GM10248 (cell line): Measurements from ENCODE around the gene IL20RB.

Experiments used
- CTCF ChIA-PET: fragments of 300-600 bp; sonication (Branson Sonifier 250); formaldehyde crosslinking; extraction: SDS; loops from one replicate; lab custom pipeline; 2021; ENCODE audit warnings: antibody characterized with exemption; lab: Yijun Ruan, JAX
- POLR2A ChIA-PET: fragments of 350-650 bp; sonication (Branson Sonifier 250); formaldehyde crosslinking; extraction: SDS; loops from one replicate; lab custom pipeline; 2020; ENCODE audit warnings: antibody characterized with exemption; lab: Yijun Ruan, JAX
- DNase-seq: peaks from one replicate; pipeline ENCODE4 v3.0.0; 2012; ENCODE audit errors: extremely low spot score
- TF ChIP-seq, protein P1 (sequence below): IDR thresholded peaks from 2 replicates; pipeline ENCODE4 v1.5.1; 2012; ENCODE audit warnings: mild to moderate bottlenecking, low read depth; ENCODE audit errors: extremely low read depth, missing control alignments, control extremely low read depth

The IL20RB gene

DNA sequence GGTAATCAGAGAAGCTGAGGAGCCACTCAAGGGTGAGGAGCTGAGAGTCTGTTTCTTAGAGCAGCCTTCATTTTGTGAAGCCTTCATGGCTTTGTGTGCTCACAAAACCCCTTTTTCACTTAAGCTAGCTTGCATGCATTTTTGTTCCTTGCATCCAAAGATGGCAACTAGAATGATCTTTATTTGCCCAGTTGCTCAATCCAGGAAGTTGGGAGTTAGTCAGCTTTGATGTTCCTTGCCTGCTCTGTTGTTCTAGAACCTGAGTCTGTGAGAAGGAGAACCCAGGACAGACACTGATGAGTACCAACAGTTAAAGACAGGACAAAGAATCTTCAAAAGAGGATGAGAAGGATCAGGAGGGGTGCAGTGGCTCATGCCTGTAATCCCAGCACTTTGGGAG lies 81.8 kb downstream of the IL20RB start:
- DNase-seq: no peak
- CTCF ChIA-PET: interaction anchor here (1.7 kb wide), 1 partner anchor 26 kb away, joined by 5 read pairs; no protein-coding TSS in a partner anchor
- POLR2A ChIA-PET: no interaction called here
- TF ChIP-seq, protein P1, sequence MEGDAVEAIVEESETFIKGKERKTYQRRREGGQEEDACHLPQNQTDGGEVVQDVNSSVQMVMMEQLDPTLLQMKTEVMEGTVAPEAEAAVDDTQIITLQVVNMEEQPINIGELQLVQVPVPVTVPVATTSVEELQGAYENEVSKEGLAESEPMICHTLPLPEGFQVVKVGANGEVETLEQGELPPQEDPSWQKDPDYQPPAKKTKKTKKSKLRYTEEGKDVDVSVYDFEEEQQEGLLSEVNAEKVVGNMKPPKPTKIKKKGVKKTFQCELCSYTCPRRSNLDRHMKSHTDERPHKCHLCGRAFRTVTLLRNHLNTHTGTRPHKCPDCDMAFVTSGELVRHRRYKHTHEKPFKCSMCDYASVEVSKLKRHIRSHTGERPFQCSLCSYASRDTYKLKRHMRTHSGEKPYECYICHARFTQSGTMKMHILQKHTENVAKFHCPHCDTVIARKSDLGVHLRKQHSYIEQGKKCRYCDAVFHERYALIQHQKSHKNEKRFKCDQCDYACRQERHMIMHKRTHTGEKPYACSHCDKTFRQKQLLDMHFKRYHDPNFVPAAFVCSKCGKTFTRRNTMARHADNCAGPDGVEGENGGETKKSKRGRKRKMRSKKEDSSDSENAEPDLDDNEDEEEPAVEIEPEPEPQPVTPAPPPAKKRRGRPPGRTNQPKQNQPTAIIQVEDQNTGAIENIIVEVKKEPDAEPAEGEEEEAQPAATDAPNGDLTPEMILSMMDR: no peak

GRCh38 chr3:137041251-137041650 lies 83.5 kb downstream of the IL20RB start:
- DNase-seq: no peak
- ChIA-PET CTCF (interaction anchor here (1.4 to 3.0 kb wide), 3 partner anchors 9 to 27 kb away, joined by 4 to 32 read pairs (median 5); no protein-coding TSS in a partner anchor), POLR2A (no interaction called here)
- TF ChIP-seq, protein P1: no peak

GRCh38 chr3:137041686-137042085 lies 83.9 kb downstream of the IL20RB start:
- TF ChIP-seq, protein P1: no peak
- no peak for DNase-seq
- POLR2A ChIA-PET: no interaction called here
- CTCF ChIA-PET: interaction anchor here (0.8 to 3.0 kb wide), 2 partner anchors 10 to 17 kb away, joined by 5 to 32 read pairs; no protein-coding TSS in a partner anchor

GRCh38 chr3:137046747-137047146 lies 89.0 kb downstream of the IL20RB start:
- TF ChIP-seq, protein P1: no peak
- ChIA-PET CTCF (interaction anchor here (1.6 kb wide), 1 partner anchor 14 kb away, joined by 5 read pairs; no protein-coding TSS in a partner anchor), POLR2A (no interaction called here)
- no peak for DNase-seq

DNA sequence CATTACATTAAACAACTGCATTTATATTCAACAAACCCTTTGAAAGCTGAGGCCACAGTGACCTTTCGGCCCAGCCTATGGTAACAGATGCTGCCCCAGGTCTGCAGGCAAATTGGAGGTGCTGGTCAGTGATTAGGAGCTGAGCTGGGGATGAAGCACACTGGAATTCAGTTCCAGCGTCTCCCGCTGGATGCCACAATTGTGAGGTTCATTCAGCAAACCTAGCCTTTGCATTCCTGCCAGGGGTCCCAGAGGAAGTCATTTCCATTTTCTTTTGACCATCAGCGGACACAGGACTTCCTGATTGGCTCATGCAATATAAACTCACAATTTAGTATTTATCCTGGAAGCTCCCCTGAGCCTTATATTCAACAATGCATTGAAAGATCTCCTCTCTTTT lies 89.5 kb downstream of the IL20RB start:
- TF ChIP-seq, protein P1: no peak
- DNase-seq: no peak
- ChIA-PET POLR2A (no interaction called here), CTCF (interaction anchor here (1.6 kb wide), 1 partner anchor 14 kb away, joined by 5 read pairs; no protein-coding TSS in a partner anchor)

GRCh38 chr3:137050281-137050680 lies 92.5 kb downstream of the IL20RB start:
- TF ChIP-seq, protein P1: no peak
- CTCF ChIA-PET: no interaction called here
- POLR2A ChIA-PET: no interaction called here
- no peak for DNase-seq

GRCh38 chr3:137052298-137052697 lies 94.5 kb downstream of the IL20RB start:
- CTCF ChIA-PET: interaction anchor here (1.2 to 2.6 kb wide), 2 partner anchors 19 to 300 kb away, joined by 3 to 10 read pairs; partner anchors contain the start of gene STAG1
- DNase-seq: no peak
- POLR2A ChIA-PET: no interaction called here
- TF ChIP-seq, protein P1: no peak
